NCI-H748 treated with DMSO at 0.1 percent for 48 hours (cell line): ENCODE measurements around the gene ZFP36.

Experiments used
- DNase-seq: peaks from one replicate; lab custom pipeline; 2025; lab: John Stamatoyannopoulos, UW

Gene ZFP36

DNA sequence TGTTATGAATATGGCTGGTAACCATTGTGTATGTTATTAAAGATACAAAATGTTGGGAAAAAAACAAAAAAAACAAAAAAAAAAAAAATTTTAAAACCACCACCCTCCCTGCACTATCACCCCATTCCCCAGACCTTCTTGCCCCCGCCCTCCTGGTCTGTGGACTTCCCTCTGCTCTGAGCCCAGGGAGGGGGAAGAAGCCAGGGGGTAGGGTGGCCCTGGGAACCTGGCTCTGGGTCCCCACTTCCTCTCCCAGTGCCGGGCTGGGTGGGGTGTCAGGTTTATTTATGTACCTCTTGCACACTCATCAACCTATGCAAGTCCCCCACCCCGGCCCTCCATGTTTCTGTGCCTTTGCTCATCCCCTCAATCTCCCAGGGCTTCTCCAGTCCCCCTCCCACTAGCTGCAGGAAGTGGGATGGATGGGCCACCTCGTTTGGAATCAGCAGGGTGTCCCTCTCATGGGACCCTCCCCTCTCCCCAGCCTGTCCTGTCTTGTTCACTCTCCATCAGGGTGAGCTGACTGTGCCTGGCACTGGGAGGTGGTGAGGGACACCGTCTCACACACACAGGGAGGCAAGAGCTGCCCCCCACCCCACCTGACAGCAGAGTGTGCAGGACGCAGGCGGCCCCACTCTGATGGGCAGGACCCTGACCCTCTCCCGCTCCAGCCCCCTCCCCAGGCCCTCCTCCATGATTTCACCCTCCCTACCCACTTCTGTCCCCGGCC is 21.6 kb upstream of the ZFP36 start:
- DNase-seq = no peak

DNA sequence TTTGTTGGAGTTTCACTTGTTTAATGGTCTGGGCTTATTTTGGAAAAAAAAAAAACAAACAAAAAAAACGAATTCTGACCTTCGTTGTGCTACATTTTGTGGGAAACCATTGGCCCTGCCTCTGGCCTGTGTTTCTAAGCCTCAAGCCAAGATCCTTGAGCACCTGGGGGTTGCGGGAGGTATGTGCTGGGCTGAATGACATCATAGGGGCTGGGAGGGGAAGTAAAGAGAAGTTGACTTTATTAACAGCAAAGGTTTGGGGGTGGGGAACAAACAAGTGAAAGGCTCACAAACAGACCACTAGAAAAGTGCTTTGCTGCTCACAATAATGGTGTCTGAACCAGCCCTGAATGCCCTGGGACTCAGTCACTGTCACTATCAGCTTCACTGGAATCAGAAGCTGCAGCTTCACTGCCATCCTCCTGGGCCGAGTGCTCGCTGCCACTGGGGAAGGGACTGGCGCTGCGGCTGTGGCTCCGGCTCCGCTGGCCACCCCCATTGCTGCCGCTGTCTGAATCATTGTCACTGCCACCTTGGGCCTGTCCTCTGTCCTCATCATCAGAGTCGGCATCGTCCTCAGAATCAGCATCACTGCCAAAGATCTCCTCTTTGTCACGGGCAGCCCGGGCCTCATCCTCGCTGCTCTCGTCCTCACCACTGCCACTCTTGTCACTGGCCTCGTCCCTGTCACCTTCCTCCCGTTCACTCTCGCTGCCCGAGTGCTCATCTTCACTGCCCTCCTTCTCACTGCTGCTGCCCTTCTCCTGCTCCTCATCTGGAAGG is 20.8 kb upstream of the ZFP36 start:
- no peak for DNase-seq

DNA sequence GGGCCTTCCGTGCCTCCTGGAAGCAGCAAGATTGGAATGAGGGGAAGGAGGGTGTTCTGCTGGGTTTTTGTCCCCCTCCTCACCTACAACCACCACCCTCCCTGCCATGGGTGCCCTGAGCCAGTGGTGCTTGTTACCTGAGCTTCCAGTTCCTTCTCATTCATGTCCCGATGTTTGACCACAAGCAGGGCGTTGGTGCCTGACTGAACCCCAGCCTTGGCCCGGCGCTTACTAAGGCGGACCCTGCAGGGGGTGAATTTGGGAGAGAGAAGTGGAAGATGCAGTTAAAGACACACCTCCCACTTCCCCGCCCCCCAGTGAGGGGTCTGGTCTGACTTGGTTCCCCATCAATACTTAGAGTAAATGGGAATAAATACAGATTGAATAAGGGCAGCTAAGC is 20.1 kb upstream of the ZFP36 start:
- DNase-seq = no peak

DNA sequence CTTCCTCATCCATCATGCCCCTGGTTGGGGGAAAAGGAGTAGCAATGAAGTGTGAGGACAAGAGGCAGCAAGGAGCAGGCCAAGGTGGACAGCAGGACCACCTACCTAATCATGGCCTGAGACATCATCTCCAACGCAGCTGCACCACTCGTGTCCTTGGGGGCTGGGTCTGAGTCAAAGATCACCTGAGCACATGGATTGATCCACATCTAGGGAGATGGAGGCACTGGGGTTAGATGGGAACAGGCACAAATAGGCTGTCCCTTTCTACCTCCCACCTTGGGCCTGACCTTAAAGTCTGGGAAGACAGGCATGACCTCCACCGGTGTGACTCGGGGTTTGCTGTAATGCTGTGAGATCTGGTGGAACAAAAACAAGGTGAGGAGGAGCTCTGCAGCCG is 18.0 kb upstream of the ZFP36 start:
- no peak for DNase-seq

DNA sequence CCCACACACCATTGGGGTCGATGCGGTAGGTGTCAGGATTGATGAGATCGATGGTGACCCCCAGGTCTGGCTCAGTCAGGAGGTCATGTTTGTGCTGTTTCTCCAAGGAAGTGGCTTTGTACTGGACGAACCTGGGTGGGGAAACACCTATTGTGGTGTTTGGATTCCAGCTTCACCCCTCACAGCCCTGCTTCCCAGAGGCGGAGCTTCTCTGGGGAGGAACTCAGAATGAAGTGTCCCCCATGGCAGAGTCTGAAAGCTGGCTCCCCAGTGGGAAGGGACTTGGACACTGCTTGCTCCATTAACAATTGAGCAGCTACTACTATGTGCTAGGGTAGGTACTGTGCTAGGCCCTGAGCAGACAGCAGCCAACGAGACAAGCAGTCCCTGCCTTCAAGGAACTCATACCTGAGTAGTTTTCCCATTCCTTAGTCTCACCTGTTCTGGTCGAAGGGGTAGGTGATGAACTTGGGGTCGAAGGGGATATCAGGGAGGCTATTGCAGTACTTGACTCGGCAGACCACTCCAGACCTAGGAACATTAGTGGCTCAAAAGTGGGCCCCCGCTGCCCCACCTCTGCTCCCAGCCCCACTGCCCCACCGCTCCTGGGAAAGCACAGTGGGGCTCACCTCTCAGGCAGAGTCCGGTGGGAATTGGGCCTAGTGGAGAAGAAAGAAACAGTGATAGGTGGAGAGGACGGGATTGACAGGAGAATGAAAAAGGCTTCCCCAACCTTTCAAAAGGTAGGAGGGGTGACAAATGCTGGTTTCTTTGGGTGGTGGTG is 16.8 kb upstream of the ZFP36 start:
- DNase-seq = no peak

DNA sequence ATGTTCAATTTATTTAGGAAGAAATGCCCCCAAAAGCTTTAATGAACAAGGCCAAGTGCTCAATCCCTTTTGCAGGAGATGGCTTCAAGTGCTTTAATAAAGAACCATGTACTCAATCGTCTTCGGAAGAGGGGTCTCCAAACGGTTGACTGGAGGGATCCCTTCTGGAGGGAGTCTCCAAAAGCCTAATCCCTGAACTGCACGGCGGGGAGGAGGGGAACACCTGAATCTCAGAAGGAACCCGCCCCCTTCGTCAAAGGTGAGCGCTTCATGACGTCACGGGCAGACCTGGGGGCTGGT is 16.2 kb upstream of the ZFP36 start:
- no peak for DNase-seq

DNA sequence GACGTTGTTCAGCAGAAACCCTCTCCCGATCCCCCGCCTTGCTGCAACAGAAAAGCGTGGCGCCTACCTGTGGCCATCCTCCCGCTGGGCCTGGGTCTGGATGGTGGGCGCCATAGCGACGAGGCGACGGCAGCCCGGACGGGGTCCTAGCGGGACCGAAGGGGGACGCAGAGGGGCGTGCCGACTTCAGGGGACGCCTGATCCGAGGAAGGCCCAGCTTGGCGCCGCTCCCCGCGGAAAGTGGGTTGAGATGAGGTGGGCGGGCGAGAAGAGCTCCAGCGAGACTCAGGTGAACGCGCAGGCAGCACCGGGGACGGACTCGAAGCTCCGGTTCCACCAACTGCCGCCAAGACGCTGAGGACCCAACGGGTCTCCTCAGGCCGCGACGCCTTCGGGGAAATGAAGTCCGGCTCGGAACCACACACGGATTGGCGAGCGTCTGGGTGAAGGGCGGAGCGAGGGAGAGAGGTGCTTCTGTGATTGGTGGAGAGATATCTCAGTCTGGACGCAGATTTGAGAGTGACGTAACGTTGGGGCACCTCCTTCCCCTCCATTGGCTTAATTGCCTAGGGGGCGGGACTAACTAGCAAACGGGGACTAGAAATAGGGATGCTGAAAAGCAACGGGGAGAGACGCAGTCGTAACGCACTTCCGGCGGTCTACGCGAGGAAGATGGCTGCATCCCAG is 15.8 kb upstream of the ZFP36 start, which contains the start of the genes MED29 and PAF1:
Gene MED29, plus strand, starts transcription at position 628 of the 687 bp plus-strand sequence. Its CDS starts 45 bp downstream, at position 673.
Gene PAF1, minus strand, starts transcription at position 356 of the 687 bp plus-strand sequence. Its CDS starts 242 bp downstream, at position 114.
- peak; percentile 100 for DNase-seq

DNA sequence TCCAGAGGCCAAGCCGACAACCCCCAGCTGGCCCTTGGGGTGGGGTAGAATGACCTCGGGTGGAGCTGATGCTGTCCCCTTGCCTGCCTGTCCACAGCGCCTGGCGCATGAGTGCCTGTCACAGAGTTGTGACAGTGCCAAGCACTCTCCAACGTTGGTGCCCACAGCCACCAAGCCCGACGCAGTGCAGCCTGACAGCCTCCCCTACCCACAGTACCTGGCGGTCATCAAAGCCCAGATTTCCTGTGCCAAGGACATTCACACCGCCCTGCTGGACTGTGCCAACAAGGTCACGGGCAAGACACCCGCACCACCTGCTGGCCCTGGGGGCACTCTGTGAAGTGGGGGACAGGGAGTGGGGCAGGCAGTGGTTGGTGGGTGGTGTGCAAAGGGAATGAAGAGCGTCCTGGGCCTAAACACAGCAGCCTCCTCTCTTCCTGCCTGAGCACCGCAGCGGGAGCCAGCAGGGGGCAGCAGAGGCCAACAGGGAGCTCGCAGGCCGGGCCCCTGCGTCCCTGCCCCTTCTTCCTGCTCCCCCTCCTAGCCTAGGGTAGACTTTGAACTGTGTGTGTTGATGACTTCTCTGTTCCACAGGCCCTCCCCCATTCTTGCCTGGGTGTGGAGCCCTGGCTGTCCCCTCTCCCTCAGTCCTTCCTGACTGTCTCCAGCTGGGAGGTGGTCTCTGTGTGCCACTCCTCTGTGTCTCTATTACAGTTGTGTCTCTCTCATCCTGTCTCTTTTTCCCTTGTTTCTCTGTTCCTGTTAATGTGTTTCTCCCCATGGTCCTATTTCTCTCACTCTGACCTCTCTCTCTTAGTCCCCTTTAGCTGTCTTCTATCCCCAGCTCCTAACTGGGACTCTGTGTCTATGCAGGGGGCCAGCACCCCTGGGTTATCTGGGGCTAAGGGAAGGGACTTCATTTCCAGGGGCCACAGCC is 9.0 kb upstream of the ZFP36 start:
- DNase-seq = peak; percentile 66

DNA sequence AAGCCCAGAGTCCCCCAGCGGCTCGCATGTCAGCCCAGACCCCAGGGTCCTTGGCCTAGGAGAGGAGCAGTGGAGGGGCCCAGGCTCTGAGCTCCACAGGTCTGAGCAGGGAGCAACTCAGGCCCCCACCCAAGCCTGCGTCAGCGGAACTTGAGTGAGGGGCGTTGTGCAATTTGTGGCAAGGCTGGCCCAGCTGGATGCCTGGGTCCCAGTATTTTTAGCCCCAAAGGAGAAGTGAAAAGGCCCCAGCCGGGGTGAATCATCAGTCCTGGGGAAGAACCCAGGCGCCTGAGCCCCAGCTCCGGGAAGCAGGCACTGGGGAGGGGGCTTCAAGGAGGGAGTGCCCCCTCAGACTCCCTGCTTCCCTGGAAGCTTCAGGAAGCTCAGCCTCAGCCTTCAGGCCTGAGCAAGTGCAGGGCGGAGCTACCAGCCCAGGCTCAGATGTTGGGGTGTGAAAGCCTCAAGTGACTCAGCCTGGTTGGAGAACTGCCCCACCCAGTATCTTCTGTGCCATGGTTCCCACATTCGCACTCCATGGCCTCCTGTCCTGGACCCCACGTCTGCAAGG is 8.3 kb upstream of the ZFP36 start:
- DNase-seq = no peak

DNA sequence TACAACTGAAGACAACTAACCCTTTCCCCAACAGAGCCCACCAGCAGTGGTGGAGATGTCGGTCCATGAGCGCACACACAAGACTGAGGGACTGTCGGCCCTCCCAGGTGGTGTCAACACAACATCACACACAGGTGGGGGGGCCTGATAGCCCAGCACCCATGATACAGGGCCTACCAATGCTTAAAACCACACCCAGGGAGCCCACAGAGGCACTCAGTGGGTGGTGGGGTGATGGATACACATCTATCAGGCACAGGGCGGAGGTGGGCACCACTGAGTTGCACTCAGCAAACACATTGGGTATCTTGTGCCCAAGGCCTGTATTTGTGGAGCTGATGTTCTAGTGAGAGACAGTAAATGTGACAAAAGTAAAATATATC is 7.0 kb upstream of the ZFP36 start:
- DNase-seq = no peak

DNA sequence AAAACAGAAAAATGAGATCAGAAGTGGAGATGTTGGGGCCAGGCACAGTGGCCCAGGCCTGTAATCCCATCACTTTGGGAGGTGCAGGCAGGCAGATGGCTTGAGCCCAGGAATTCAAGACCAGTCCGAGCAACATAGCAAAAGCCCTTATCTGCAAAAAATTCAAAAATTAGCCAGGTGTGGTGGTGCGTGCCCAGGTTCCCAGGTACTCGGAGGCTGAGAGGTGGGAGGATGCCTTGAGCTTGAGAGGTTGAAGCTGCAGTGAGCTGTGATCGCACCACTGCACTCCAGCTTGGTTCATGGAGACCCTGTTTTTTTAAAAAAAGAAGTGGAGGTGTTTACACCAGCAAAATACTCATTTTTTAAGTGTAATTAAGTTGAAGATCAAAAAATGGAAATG is 6.6 kb upstream of the ZFP36 start:
- no peak for DNase-seq

DNA sequence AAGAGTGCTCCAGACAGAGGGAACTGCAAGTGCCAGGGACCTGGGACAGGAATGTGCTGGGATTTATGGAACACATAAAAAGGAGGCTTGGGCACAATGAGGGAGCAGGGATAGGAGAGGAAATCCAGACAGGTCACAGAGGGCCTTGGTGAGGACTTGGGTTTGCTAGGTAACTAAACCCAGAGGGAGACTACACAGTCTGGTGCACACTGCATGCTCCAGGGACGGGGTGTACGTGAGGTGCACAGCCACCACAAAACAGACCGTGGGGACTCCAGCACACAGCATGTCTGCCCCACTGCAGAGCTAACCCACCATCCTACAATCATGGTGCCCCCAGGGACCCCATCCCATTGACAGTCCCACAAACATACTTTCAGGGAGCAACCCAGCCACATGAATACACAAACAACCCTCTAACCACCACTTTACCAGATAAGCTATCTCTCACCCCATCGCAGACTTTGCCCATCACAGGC is 5.5 kb upstream of the ZFP36 start:
- DNase-seq = no peak

DNA sequence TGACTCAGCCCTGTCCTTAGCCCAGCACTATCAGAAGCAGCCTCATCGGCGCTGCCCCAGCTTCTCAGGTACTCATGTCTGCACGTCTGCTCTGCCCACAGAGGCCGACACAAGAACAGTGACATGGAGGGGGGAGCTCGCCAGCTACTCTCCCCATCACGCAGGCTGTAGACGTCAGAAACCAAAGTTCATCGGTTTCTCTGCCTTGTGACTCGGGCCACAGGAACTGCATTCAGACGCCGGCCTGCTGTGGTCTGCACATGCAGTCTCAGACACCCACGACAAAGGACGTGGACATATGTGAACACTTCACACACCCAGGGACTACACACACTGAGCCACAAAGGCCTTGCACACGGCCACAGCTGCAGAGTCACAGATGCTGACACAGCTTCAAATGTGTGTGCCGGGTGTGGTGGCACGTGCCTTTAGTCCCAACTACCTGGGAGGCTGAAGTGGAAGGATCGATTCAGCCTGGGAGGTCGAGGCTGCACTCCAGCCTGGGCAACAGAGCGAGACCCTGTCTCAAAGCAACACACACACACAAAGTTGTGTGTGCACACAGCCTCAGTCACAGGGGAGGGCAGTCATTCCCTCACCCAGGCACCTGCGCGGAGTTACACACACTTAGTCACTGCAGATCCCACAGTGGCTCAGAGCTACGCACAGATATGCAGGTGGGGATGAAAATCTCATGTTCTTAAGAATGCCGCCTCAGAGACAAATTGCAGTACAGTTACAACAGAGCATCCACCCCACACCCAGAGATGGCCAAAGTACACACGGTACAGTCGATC is 4.9 kb upstream of the ZFP36 start:
- DNase-seq = no peak

DNA sequence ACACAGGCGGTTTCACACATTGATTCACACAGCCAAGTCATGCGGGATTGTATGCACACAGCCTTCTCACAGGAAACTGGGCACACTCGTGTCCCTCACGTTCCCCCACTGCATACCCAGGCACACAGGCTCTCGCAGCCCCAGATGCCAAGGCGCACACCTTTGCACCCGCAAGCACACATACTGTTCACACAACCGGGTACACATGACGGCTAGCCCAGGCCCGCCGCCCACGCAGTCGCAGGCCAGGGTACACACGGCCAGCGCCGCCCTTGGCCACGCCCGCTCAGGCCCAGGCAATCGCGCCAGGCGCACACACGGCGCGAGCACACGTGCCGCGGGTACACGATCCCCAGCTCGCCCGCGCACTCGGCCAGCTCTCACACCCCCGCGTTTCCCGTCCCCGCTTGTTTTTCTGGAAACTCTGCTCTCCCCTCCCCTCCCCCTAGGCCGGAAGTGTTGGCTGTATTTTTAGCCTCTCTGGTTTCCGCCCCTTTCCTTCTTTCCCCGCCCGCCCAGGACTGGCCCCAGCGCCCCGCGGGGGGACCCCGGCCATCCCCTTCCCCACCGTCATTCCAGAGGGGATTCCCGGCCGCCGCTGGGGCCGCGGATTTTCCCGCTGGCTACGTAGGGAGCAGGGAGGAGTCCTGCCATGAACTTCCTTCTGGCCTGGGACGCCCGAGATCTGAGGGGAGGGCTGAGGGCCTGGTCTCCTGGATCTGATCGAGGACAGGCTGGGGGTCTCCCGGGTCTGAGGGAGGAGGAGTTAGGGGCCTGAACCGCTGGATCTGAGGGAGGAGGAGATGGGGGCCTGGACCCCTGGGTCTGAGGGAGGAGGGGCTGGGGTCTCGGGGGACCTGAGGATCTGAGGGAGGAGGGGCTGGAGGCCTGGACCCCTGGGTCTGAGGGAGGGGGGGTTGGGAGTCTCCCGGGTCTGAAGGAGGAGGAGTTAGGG is 4.0 kb upstream of the ZFP36 start:
- peak; percentile 69 for DNase-seq

DNA sequence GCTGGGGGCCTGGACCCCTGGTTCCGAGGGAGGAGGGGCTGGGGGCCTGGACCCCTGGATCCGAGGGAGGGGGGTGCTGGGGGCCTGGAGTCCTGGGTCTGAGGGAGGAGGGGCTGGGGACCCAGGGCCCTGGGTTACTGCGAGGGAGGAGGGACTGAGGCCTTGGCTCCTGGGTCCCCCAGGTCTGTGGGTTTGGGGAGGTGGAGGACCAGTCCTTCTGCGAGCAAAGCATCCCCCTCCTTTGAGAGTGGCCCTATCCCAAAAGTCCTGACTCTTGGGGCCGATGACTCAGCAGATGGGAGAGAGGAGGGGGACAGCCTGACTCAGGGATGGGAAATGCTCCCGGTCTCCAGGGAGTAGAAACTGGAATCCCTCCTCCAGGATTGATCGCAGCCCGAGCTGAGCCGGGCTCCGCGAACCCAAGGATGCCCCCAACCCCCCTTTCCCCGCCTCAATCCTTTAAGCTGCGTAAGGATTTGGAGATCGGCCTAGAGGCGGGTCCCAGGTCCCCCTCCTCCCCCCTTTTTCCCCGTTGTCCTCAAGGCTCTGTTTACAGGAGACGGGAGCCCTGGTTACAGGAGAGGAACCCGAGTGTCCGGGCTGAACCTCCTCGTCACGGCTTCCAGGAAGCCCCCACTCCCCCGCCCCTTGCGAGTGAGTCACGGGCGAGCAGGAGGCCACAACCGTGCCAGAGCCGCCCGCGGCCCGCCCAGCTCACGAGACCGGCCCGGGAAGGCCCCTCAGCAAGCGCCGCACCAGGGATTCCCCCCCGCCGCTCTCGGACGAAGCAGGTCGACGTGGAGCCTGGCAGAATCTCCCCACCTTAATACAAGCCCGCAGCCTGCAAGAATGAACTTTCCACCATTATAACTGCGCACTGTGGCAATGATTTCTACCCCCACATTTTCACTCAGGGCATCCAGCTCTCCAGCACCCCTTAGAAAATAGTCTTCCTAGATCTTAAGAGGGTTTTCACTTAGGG is 3.0 kb upstream of the ZFP36 start:
- DNase-seq = peak; percentile 48

DNA sequence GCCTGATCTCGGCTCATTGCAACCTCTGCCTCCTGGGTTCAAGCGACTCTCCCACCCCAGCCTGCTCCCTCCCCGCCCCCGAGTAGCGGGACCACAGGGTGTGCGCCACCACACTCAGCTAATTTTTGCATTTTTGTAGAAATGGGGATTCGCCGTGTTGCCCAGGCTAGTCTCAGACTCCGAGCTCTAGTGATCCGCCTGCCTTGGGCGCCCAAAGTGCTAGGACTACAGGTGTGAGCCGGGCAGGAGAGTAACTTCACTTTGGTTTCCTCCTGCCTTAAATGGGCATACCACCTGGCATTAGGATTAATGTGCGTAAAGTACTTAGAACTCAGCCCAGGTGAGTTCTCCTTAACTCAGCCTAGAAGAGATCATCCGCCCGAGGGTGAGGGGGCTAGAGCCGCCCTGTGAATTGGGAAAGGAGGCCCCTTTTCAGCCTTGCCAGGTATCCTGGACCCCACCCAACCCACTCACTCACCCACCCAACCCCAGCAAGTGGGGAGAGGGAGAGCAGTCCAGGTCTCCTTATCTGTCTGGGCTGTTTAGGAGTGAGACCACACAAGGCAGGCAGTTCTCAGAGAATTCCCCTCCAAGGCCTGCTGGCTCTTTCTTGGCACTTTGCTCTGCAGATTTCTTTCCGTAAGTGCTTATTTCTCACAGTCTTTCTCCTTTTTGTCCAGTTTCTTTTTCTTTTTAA is 1.2 kb upstream of the ZFP36 start:
- DNase-seq = no peak
